GM21423 (cell line): Measurements from ENCODE around the gene CEBPB.

Source experiments
- ATAC-seq: cut with Tn5 transposase; IDR thresholded peaks from one replicate; pipeline ENCODE4 v1.9.1; 2021; ENCODE audit warnings: mild to moderate bottlenecking, moderate library complexity; ENCODE audit not compliant: unreplicated experiment

CEBPB gene

GRCh38 chr20:50210066-50210619 is 19.5 kb downstream of the CEBPB start:
- ATAC-seq = no peak

GRCh38 chr20:50211091-50211490 is 20.5 kb downstream of the CEBPB start:
- no peak for ATAC-seq

GRCh38 chr20:50213531-50214106 is 23.0 kb downstream of the CEBPB start:
- ATAC-seq = no peak

GRCh38 chr20:50214226-50215024 is 23.8 kb downstream of the CEBPB start:
- ATAC-seq = no peak

- ATAC-seq = no peak
Measured at GRCh38 chr20:50215101-50215690, 24.6 kb downstream of the CEBPB start.

- no peak for ATAC-seq
Measured at GRCh38 chr20:50215926-50216325, 25.3 kb downstream of the CEBPB start.

GRCh38 chr20:50216543-50217206 is 26.0 kb downstream of the CEBPB start:
- no peak for ATAC-seq

GRCh38 chr20:50217207-50217949 is 26.7 kb downstream of the CEBPB start:
- no peak for ATAC-seq

- no peak for ATAC-seq
Measured at GRCh38 chr20:50218987-50219435, 28.4 kb downstream of the CEBPB start.

- no peak for ATAC-seq
Measured at GRCh38 chr20:50219600-50219999, 29.0 kb downstream of the CEBPB start.

GRCh38 chr20:50220093-50220893 is 29.7 kb downstream of the CEBPB start:
- ATAC-seq = no peak

- ATAC-seq = no peak
Measured at GRCh38 chr20:50220894-50221365, 30.3 kb downstream of the CEBPB start.

GRCh38 chr20:50221501-50222308 is 31.1 kb downstream of the CEBPB start:
- ATAC-seq = no peak

GRCh38 chr20:50222309-50223038 is 31.8 kb downstream of the CEBPB start:
- ATAC-seq = no peak

GRCh38 chr20:50223039-50224005 is 32.7 kb downstream of the CEBPB start:
- no peak for ATAC-seq

- no peak for ATAC-seq
Measured at GRCh38 chr20:50224052-50224451, 33.4 kb downstream of the CEBPB start.
